PFSK-1 (cell line): Measurements from ENCODE around the gene LY6G5C.
A peak's percentile ranks its signal among the peaks of the same experiment; 100 is the strongest.

Experiments
- FOXP2 ChIP-seq: optimal IDR thresholded peaks from 2 replicates; pipeline ENCODE3; 2011; ENCODE audit warnings: borderline replicate concordance, control low read depth, inconsistent platforms; ENCODE audit not compliant: insufficient read depth; ENCODE audit errors: extremely low read length, extremely low read depth
- POLR2AphosphoS5 ChIP-seq: IDR thresholded peaks from 2 replicates; pipeline ENCODE4 v1.6.1; 2012; ENCODE audit warnings: low read depth, mild to moderate bottlenecking, control low read depth, low read length, moderate library complexity
- SIN3A ChIP-seq: IDR thresholded peaks from 2 replicates; pipeline ENCODE4 v1.6.1; 2012; ENCODE audit warnings: mild to moderate bottlenecking, low read length, moderate library complexity, borderline replicate concordance; ENCODE audit not compliant: insufficient read depth
- TAF1 ChIP-seq: IDR thresholded peaks from 2 replicates; pipeline ENCODE4 v1.6.1; 2012; ENCODE audit warnings: low read length, control low read depth, borderline replicate concordance; ENCODE audit not compliant: insufficient read depth
- TF ChIP-seq, protein P1 (sequence below), 2 experiments: IDR thresholded peaks; 2 replicates each; pipeline versions ENCODE4 v1.6.1 to v1.8.0; 2011 to 2012; ENCODE audit warnings: low read depth in 2 of 2, low read length in 2 of 2, control low read depth in 1 of 2, inconsistent platforms in 1 of 2, mild to moderate bottlenecking in 1 of 2, moderate library complexity in 1 of 2; ENCODE audit not compliant: insufficient read depth in 1 of 2

LY6G5C gene

DNA sequence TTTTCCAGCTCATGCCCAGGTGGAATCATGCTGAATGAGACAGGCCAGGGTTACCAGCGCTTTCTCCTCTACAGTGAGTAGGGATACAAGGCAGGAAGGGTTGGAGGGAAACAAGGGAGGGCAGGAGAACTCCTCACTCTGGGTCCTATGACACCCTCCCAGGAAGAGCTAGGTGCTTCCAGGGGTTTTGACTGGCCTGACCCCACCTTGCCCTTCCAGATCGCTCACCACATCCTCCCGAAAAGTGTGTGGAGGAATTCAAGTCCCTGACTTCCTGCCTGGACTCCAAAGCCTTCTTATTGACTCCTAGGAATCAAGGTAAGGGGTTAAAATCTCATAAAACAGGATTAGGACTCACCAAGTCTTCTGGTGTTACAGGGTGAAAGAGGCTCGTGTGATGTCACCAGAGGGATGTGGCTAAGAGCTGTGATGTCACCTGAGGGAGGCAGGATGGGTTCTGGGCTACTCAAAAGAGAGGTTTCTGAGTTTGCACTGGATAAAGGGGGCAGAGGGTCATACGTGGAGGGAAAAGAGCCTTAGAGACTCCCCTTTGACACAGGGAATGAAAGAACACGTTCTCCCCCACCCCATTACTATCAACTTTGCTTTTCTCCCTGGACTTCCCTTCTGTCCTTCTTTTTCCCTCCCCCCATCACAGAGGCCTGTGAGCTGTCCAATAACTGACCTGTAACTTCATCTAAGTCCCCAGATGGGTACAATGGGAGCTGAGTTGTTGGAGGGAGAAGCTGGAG, 23.3 kb downstream of the LY6G5C start:
- TF ChIP-seq SIN3A (no peak), TAF1 (no peak), POLR2AphosphoS5 (no peak)
- TF ChIP-seq, protein P1, sequence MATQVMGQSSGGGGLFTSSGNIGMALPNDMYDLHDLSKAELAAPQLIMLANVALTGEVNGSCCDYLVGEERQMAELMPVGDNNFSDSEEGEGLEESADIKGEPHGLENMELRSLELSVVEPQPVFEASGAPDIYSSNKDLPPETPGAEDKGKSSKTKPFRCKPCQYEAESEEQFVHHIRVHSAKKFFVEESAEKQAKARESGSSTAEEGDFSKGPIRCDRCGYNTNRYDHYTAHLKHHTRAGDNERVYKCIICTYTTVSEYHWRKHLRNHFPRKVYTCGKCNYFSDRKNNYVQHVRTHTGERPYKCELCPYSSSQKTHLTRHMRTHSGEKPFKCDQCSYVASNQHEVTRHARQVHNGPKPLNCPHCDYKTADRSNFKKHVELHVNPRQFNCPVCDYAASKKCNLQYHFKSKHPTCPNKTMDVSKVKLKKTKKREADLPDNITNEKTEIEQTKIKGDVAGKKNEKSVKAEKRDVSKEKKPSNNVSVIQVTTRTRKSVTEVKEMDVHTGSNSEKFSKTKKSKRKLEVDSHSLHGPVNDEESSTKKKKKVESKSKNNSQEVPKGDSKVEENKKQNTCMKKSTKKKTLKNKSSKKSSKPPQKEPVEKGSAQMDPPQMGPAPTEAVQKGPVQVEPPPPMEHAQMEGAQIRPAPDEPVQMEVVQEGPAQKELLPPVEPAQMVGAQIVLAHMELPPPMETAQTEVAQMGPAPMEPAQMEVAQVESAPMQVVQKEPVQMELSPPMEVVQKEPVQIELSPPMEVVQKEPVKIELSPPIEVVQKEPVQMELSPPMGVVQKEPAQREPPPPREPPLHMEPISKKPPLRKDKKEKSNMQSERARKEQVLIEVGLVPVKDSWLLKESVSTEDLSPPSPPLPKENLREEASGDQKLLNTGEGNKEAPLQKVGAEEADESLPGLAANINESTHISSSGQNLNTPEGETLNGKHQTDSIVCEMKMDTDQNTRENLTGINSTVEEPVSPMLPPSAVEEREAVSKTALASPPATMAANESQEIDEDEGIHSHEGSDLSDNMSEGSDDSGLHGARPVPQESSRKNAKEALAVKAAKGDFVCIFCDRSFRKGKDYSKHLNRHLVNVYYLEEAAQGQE (IDR thresholded peaks at IDR 0.05; ENCODE audit: insufficient read depth in 1 of 2, low read depth in 2 of 2, low read length in 2 of 2), result peak in 1 of 2 experiments; percentile 46; a peak in 1 of 4 replicates

DNA sequence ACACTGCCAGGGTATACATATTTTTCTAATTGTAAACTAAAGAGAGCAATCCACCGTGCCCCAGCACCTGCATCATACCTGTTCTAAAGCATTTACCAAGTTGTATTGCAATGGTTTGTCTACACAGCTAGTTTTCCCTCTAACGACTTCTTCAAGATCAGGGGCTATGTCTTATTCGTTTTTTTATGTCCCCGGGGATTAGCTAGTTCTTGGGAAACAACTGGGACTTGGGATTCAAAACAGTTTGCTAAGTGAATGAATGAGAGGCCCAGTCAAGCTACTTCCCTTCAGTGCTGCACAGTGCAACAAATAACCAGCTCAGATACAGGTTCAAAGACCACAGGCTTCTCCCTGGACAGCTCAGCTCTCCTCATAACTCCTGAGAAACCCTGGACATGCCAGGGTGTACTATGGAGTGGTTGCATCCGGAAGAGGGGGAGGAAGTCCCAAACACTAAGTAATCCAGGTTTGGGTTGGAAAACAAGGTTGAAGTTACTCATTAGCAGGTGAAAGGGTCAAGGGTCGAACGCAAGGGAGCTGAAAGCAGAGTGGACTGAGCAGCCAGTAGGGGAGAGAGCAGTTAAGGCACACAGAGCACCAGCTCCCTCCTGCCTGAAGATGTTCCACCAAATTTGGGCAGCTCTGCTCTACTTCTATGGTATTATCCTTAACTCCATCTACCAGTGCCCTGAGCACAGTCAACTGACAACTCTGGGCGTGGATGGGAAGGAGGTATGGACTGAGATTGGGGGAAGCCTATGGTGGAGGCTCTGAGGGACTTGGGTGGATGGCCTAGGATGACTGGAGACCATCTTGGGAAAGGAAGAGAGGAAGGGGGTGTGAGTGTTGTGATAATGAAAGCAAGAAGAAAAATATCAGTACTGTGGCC, 25.3 kb downstream of the LY6G5C start, which contains the start of gene APOM:
APOM (plus strand) TSS at position 546 of the 889 bp plus-strand sequence; CDS start at position 619, 73 bp downstream.
- no peak for TF ChIP-seq FOXP2
- no peak for TF ChIP-seq POLR2AphosphoS5
- TF ChIP-seq SIN3A, result no peak
- TF ChIP-seq, protein P1 (IDR thresholded peaks at IDR 0.05; ENCODE audit: insufficient read depth in 1 of 2, low read depth in 2 of 2, low read length in 2 of 2), result no peak
- no peak for TF ChIP-seq TAF1

DNA sequence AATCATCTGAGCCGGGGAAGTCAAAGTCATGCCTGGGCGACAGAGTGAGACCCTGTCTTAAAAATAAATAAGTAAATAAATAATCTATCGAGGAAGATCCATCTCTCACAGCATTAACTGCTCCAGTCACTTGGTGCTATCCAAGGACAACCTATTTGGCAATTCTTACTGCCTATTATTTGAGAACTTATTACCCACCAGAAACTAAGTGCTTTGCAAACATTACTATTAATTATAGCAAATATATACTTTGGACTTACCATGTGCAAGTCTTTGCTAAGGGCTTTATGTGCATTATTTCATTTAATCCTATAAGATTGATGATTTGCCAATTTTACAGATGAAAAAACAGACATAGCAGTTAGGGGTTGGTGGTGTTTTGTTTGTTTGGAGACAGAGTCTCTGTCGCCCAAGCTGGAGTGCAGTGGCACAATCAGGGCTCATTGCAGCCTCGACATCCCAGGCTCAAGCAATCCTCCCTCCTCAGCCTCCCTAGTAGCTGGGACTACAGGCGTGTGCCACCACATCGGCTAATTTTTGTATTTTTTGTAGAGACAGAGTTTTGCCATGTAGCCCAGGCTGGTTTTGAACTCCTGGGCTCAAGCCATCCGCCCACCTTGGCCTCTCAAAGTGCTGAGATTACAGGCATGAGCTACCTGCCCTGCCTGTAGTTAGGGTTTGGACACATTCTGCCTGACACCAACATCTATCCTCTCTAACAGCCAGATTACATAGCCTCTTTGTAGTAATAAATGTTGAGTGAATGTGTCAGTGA, 26.1 kb downstream of the LY6G5C start:
- TF ChIP-seq SIN3A (no peak), POLR2AphosphoS5 (no peak), TAF1 (no peak), FOXP2 (no peak)
- TF ChIP-seq, protein P1 (IDR thresholded peaks at IDR 0.05; ENCODE audit: insufficient read depth in 1 of 2, low read depth in 2 of 2, low read length in 2 of 2), result no peak

DNA sequence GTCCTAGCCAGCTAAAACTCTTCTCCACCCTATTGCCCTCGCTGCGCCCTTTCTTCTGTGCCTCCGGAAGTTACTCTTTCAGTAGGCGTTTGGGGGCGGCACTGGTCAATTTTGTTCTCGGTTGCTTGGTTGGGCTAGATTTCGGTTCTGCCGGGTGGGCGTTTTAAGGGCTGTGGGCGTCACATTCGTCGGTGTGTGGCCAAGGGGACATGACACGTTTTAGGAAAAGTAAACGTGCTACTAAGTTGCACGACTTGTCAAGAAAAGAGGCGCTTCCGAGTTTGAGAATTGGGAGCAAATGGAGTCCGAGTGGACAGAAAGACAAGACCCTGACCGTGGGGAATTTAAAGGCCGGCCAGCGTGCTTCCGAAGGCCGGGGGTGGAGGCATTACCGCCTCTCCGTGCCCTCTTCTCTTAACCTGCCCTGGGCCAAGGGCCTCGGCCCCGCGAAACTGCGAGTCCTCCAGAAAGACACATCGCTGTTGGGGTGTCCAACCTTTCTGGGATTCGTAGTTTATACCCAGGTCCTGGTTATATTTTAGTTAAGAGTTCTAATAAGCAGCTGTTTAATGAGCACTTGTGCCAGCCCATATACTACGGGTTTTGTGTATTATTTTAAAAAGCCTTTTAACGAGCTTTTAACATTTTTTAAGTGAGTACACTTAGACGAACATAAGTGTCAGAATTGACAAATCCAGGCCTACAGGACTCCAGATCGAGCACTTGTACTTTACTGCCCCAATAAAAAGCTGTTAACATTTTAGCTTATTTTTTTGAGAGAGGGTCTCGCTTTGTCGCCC, 27.7 kb downstream of the LY6G5C start:
- TF ChIP-seq SIN3A (peak; percentile 81; the same call in 1 of the 2 replicates), TAF1 (peak; percentile 93; the same call in 1 of the 2 replicates), FOXP2 (no peak), POLR2AphosphoS5 (peak; percentile 90)
- TF ChIP-seq, protein P1 (IDR thresholded peaks at IDR 0.05; ENCODE audit: insufficient read depth in 1 of 2, low read depth in 2 of 2, low read length in 2 of 2), result peak in 1 of 2 experiments; percentile 61; a peak in 1 of 4 replicates
